GM12878 (cell line): Measurements from ENCODE around the gene ZNF764. TPM values are rescaled to one million over a fixed set of nuclear protein-coding genes. Genes with fewer than 3 reads are reported as not detected.

Experiments used
- ASH2L ChIP-seq: fragments of 300-600, 200-600 bp; sonication (generic); IDR thresholded peaks from 2 replicates; pipeline ENCODE4 v1.6.1; 2017; ENCODE audit warnings: low read depth, mild to moderate bottlenecking, borderline replicate concordance
- ATF7 ChIP-seq: fragments of 450-650 bp; IDR thresholded peaks from 2 replicates; pipeline ENCODE4 v1.6.1; 2016; ENCODE audit warnings: low read depth, mild to moderate bottlenecking
- BCL11A ChIP-seq: IDR thresholded peaks from 2 replicates; pipeline ENCODE4 v1.6.1; 2011; ENCODE audit warnings: low read depth, low read length
- E2F8 ChIP-seq: fragments of 450-650 bp; IDR thresholded peaks from 2 replicates; pipeline ENCODE4 v1.6.1; 2018; ENCODE audit warnings: mild to moderate bottlenecking, low read depth, moderate library complexity; ENCODE audit not compliant: partially characterized antibody
- EP300 ChIP-seq, 2 experiments: fragments of 150-350 bp in 1 of 2; IDR thresholded peaks; 2 replicates each; pipeline ENCODE4 v1.6.1; 2011 to 2012; ENCODE audit warnings: low read depth in 2 of 2, low read length in 2 of 2, borderline replicate concordance in 1 of 2, improper control_type of control experiment in 1 of 2, inconsistent platforms in 1 of 2; ENCODE audit not compliant: control insufficient read depth in 1 of 2
- HCFC1 ChIP-seq: fragments of 150-350 bp; IDR thresholded peaks from 2 replicates; pipeline ENCODE4 v1.6.1; 2014; ENCODE audit warnings: low read length
- IKZF2 ChIP-seq, 2 experiments: fragments of 450-650 bp; IDR thresholded peaks; 2 replicates each; pipeline ENCODE4 v1.6.1; 2017; ENCODE audit warnings: mild to moderate bottlenecking in 2 of 2, moderate library complexity in 2 of 2
- MEF2A ChIP-seq: IDR thresholded peaks from 2 replicates; pipeline ENCODE4 v1.6.1; 2011; ENCODE audit warnings: low read depth, mild to moderate bottlenecking, low read length, moderate library complexity; ENCODE audit not compliant: insufficient read depth
- MXI1 ChIP-seq: fragments of 150-350 bp; IDR thresholded peaks from 2 replicates; pipeline ENCODE4 v1.6.1; 2011; ENCODE audit warnings: low read depth, mild to moderate bottlenecking, inconsistent platforms, low read length, improper control_type of control experiment
- MYC ChIP-seq: IDR thresholded peaks from 2 replicates; pipeline ENCODE4 v1.6.1; 2011; ENCODE audit warnings: mild to moderate bottlenecking, low read length, moderate library complexity, inconsistent platforms; ENCODE audit not compliant: insufficient read depth, insufficient replicate concordance, insufficient read length, severe bottlenecking
- NR2F1 ChIP-seq: fragments of 450-650 bp; conservative IDR thresholded peaks from 2 replicates; pipeline ENCODE4 v1.6.1; 2017; ENCODE audit warnings: mild to moderate bottlenecking
- SMAD1 ChIP-seq: fragments of 450-650 bp; IDR thresholded peaks from 2 replicates; pipeline ENCODE4 v1.6.1; 2018; ENCODE audit warnings: mild to moderate bottlenecking, low read depth; ENCODE audit not compliant: partially characterized antibody
- SMC3 ChIP-seq: IDR thresholded peaks from 2 replicates; pipeline ENCODE4 v1.6.1; 2011; ENCODE audit warnings: low read length, improper control_type of control experiment, borderline replicate concordance
- SPI1 ChIP-seq: IDR thresholded peaks from 2 replicates; pipeline ENCODE4 v1.6.1; 2011; ENCODE audit warnings: low read depth, mild to moderate bottlenecking, low read length, moderate library complexity, borderline replicate concordance; ENCODE audit not compliant: insufficient read depth
- TCF3 ChIP-seq: IDR thresholded peaks from 2 replicates; pipeline ENCODE4 v1.6.1; 2012; ENCODE audit warnings: low read depth, mild to moderate bottlenecking, low read length, borderline replicate concordance; ENCODE audit not compliant: insufficient read depth
- polyA plus RNA-seq, 11 experiments: library from polyadenylated mRNA; depleted of rRNA in 4 of 11; unstranded in 6 of 11; stranded (reverse) in 5 of 11; fragments of >200 nt; fragmentation: Nextera tagmentation in 4 of 11; fragmentation: Illumina TruSeq in 1 of 11; extraction: Ambion mirVana in 4 of 11; extraction: Trizol in 1 of 11; gene quantifications; 1 replicate in 1 of 11; 2 replicates in 10 of 11; pipeline versions ENCODE4 v1.2.1 to v1.2.3, GENCODE V29; 2011 to 2016; ENCODE audit warnings: inconsistent platforms in 2 of 11, missing spikeins in 2 of 11, low read depth in 1 of 11
- total RNA-seq, 4 experiments: library from RNA; depleted of rRNA in 3 of 4; stranded (reverse); fragments of >200 nt in 3 of 4; fragmentation: Illumina TruSeq in 1 of 4; extraction: Trizol in 1 of 4; gene quantifications; 2 replicates each; pipeline versions ENCODE4 v1.2.1 to v1.2.3, GENCODE V29; 2013 to 2021
- TF ChIP-seq, protein P1 (sequence below): fragments of 150-350 bp; IDR thresholded peaks from 2 replicates; pipeline ENCODE4 v1.6.1; 2016; ENCODE audit warnings: low read depth, low read length
- TF ChIP-seq, protein P2 (sequence below): IDR thresholded peaks from 2 replicates; pipeline ENCODE4 v1.6.1; 2012; ENCODE audit warnings: improper control_type of control experiment, low read depth, low read length; ENCODE audit not compliant: insufficient replicate concordance

The ZNF764 gene
- total and polyA plus RNA-seq, 10 of the 15 experiments (the other 5 are each of a cell fraction or from before 2014, with no cell fraction given) = 0.61 to 11.9 (median 3.8) TPM

GRCh38 chr16:30557957-30558788 is at the start of gene ZNF764 (continued):
- TF ChIP-seq E2F8 (no peak), SPI1 (no peak), NR2F1 (peak; percentile 97), ATF7 (peak; percentile 34; the same call in 1 of the 2 replicates), BCL11A (no peak), MXI1 (peak; percentile 80; the same call in 1 of the 2 replicates), SMAD1 (no peak), ASH2L (no peak; the same call in 1 of the 2 replicates), IKZF2 (IDR thresholded peaks at IDR 0.05) (no peak), EP300 (IDR thresholded peaks at IDR 0.05; ENCODE audit: borderline replicate concordance in 1 of 2, control insufficient read depth in 1 of 2, low read depth in 2 of 2, low read length in 2 of 2) (no peak), MEF2A (0 out of 2 replicates have a peak, but pooled peaks have one; percentile 52), HCFC1 (peak; percentile 84), SMC3 (no peak; the same call in 1 of the 2 replicates), MYC (no peak), TCF3 (no peak)
- TF ChIP-seq, protein P1, sequence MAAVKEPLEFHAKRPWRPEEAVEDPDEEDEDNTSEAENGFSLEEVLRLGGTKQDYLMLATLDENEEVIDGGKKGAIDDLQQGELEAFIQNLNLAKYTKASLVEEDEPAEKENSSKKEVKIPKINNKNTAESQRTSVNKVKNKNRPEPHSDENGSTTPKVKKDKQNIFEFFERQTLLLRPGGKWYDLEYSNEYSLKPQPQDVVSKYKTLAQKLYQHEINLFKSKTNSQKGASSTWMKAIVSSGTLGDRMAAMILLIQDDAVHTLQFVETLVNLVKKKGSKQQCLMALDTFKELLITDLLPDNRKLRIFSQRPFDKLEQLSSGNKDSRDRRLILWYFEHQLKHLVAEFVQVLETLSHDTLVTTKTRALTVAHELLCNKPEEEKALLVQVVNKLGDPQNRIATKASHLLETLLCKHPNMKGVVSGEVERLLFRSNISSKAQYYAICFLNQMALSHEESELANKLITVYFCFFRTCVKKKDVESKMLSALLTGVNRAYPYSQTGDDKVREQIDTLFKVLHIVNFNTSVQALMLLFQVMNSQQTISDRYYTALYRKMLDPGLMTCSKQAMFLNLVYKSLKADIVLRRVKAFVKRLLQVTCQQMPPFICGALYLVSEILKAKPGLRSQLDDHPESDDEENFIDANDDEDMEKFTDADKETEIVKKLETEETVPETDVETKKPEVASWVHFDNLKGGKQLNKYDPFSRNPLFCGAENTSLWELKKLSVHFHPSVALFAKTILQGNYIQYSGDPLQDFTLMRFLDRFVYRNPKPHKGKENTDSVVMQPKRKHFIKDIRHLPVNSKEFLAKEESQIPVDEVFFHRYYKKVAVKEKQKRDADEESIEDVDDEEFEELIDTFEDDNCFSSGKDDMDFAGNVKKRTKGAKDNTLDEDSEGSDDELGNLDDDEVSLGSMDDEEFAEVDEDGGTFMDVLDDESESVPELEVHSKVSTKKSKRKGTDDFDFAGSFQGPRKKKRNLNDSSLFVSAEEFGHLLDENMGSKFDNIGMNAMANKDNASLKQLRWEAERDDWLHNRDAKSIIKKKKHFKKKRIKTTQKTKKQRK = no peak
- TF ChIP-seq, protein P2, sequence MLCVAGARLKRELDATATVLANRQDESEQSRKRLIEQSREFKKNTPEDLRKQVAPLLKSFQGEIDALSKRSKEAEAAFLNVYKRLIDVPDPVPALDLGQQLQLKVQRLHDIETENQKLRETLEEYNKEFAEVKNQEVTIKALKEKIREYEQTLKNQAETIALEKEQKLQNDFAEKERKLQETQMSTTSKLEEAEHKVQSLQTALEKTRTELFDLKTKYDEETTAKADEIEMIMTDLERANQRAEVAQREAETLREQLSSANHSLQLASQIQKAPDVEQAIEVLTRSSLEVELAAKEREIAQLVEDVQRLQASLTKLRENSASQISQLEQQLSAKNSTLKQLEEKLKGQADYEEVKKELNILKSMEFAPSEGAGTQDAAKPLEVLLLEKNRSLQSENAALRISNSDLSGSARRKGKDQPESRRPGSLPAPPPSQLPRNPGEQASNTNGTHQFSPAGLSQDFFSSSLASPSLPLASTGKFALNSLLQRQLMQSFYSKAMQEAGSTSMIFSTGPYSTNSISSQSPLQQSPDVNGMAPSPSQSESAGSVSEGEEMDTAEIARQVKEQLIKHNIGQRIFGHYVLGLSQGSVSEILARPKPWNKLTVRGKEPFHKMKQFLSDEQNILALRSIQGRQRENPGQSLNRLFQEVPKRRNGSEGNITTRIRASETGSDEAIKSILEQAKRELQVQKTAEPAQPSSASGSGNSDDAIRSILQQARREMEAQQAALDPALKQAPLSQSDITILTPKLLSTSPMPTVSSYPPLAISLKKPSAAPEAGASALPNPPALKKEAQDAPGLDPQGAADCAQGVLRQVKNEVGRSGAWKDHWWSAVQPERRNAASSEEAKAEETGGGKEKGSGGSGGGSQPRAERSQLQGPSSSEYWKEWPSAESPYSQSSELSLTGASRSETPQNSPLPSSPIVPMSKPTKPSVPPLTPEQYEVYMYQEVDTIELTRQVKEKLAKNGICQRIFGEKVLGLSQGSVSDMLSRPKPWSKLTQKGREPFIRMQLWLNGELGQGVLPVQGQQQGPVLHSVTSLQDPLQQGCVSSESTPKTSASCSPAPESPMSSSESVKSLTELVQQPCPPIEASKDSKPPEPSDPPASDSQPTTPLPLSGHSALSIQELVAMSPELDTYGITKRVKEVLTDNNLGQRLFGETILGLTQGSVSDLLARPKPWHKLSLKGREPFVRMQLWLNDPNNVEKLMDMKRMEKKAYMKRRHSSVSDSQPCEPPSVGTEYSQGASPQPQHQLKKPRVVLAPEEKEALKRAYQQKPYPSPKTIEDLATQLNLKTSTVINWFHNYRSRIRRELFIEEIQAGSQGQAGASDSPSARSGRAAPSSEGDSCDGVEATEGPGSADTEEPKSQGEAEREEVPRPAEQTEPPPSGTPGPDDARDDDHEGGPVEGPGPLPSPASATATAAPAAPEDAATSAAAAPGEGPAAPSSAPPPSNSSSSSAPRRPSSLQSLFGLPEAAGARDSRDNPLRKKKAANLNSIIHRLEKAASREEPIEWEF = no peak
